HG03469 (cell line): ENCODE results near the gene FBXW5.

Source experiments
- ATAC-seq: cut with Tn5 transposase; IDR thresholded peaks from one replicate; pipeline ENCODE4 v1.9.1; 2021; ENCODE audit warnings: mild to moderate bottlenecking, moderate library complexity, moderate number of reproducible peaks; ENCODE audit not compliant: unreplicated experiment

The FBXW5 gene, protein sequence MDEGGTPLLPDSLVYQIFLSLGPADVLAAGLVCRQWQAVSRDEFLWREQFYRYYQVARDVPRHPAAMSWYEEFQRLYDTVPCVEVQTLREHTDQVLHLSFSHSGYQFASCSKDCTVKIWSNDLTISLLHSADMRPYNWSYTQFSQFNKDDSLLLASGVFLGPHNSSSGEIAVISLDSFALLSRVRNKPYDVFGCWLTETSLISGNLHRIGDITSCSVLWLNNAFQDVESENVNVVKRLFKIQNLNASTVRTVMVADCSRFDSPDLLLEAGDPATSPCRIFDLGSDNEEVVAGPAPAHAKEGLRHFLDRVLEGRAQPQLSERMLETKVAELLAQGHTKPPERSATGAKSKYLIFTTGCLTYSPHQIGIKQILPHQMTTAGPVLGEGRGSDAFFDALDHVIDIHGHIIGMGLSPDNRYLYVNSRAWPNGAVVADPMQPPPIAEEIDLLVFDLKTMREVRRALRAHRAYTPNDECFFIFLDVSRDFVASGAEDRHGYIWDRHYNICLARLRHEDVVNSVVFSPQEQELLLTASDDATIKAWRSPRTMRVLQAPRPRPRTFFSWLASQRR

DNA sequence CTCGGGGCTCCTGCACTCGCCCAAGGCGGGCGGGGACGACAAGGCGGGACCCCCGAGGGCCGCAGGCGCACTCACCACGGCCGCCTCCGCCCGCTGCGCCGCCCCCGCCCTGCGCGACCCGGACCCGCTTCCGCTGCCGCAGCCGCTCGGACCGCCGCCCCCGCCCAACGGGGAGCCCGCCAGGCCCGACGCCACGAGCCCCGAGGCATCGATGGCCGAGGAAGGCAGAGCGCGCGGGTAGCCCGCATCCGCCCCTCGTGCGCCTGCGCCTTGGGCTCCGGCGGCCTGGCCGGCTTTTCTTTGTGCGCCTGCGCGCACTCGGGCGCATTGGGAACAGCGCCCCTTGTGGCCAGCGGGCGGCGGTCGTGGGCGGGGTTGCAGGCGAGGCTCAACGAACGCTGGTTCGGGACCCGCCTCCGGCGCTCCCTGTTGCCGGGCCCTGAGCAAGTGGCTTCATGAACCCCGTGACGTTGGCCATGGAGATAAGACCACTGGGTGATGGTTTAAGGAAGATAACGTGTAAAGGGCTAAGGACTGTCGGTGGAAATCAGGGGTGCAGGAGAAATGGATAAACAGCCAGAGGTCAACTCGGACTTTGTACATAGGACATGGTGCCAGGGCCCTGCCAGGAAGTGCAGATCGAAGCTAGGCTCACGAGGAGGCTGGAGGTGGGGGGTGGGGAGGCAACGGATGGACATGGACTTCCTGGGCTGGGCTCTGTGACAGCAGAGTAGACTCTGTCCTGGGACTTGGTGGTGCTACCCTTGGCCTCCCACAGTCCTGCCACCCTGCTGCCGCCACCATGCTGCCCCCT lies at the start of gene FBXW5, which contains the start of gene C8G:
FBXW5 (minus strand) TSS at position 220 of the 814 bp plus-strand sequence. CDS start 655 bp downstream, outside the sequence.
C8G (plus strand) TSS at position 725 of the 814 bp plus-strand sequence; CDS start at position 803, 78 bp downstream.
- ATAC-seq = peak; percentile 60

DNA sequence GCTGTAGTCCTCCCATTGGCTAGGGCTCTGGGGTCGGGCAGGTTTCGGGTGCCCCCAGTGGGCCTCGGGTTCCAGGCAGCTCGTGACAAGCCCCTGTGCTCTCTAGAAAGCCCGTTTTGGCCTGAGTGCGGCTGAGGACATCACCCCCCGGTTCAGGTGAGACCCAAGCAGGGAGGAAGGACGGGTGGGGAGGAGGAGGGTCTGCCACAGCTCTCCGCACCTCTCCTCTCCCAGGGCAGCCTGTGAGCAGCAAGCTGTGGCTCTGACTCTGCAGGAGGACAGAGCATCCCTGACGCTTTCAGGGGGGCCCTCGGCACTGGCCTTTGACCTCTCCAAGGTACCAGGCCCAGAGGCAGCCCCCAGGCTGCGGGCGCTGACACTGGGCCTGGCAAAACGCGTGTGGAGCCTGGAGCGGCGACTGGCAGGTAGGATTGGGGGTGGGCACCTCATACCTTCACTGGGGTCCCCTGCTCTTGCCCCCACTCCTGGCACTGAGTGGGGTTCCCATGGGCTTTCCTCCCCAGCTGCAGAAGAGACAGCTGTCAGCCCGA lies 48.4 kb upstream of the FBXW5 start:
- ATAC-seq = no peak

DNA sequence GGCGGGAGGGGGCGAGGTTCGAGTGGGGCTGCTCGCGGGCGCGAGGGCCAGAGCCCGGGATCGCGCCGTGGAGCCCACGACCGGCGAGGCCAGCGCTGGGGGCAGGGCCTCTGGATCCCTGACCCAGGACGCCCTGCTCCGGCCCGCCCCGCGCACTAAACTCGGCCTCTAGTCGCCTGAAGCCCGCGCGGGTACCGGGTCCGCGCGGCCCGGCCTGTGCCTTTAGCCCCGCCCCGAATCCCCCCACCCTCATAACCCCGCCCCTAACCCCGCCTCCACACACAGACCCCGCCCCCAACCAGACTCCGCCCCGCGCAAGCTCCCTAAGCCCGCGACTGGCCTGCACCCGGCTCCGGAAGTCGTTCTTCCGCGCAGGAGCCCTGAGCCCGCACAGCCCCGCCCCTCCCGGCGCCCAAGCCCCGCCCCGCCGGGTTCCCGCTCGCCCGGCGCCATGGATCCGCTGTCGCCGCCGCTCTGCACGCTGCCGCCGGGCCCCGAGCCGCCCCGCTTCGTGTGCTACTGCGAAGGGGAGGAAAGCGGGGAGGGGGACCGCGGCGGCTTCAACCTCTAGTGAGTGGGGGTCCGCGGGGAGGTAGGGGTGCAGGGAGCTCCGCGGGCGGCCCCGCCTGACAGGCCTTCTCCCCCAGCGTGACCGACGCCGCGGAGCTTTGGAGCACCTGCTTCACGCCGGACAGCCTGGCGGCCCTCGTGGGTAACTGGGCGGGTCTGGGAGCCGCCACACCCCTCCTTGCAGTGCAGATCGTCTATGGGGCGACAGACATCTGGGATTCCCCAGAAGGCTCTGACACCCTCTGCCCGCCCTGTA lies 47.7 kb upstream of the FBXW5 start, which contains the start of gene PAXX:
PAXX (plus strand) TSS at position 430 of the 826 bp plus-strand sequence; CDS start at position 452, 22 bp downstream.
- ATAC-seq = peak; percentile 47

DNA sequence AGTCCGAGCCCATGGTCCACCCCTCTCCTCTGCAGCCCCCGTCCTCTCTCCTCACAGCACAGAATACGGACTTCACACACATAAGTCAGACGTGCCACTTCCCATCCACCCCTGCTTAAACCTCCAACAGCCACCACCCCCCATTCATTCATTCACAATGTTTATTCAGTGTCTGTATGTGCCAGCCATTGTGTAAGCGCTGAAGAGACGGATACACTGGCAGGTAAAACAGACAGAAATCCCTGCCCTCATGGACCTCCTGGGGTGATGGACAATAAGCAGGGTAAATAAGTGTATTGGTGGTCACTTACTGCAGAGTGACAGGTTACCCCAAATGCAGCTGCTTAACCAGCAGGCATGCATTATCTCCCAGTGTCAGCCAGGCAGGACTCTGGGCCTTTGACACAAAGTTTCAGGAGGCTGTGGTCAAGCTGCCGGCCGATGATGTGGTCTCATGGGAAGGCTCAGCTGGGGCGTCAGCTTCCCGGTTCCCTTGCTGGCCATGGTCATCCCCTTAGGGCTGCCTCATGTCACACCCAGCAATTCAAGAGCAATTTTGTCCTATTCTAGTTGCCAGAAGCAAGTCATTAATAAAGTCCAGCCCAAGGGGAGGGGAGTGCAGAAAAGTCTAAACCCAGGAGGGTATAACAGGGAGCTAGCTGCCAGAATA lies 45.8 kb upstream of the FBXW5 start:
- no peak for ATAC-seq

DNA sequence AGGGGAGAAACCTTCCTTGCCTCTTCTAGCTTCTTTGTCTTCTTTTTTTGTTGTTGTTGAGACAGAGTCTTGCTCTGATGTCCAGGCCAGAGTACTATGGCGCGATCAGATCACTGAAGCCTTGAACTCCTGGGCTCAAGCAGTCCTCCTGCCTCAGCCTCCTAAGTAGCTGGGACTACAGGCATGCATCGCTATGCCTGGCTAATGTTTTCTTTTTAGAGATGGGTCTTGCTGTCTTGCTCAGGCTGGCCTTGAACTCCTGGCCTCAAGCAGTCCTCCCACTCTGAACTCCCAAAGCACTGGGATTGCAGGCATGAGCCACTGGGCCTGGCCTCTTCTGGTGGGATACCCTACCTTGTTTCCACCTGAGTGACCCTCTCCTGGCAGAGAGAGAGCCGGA lies 44.3 kb upstream of the FBXW5 start:
- no peak for ATAC-seq

DNA sequence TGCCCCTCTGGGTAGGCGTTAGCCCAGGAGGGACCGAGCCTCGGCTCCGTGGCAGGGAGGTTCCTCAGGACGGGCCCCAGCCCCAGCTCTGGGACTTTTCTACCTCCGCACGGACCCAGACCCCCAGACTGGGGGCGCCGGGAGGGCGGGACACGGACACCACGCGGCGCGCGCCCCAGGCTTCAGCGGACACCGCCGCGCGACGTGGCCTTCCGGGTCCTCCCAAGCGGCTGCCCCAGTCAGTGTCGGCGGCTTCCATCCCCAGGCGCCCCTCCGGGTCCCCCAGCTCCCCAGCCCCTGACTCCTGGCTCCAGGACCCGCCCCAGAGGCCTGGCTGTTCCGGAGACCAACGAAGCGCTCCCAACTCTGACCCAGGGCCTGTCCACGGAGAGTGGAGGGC lies 41.3 kb upstream of the FBXW5 start:
- ATAC-seq = no peak

DNA sequence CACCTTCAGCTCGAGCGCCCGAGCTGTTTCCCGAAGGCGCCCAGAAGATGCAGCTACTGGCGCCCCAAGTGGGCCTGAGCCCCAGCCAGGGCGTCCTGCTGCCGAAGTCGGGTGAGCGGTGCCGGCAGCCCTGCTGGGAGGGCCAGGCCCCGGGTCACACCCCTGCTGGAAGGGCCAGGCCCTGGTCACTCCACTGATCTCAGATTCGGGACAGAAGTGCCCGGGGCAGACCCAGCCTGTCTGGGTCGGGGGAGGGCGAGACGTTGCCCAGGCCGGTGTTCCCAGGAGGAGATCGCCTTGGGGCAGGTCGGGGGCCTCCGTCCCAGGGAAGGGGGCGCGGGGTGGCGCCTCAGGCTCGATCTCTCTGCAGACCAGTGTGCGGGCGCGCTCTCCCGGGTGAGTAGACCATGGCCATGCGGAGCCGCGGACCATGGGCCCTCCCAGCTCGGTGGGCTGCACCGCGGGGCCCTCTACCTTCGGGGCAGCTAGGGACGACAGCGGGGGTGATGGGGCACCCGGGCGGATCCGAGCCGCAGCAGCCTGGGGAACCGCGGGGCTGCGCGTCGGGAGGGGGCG lies 40.6 kb upstream of the FBXW5 start:
- no peak for ATAC-seq

DNA sequence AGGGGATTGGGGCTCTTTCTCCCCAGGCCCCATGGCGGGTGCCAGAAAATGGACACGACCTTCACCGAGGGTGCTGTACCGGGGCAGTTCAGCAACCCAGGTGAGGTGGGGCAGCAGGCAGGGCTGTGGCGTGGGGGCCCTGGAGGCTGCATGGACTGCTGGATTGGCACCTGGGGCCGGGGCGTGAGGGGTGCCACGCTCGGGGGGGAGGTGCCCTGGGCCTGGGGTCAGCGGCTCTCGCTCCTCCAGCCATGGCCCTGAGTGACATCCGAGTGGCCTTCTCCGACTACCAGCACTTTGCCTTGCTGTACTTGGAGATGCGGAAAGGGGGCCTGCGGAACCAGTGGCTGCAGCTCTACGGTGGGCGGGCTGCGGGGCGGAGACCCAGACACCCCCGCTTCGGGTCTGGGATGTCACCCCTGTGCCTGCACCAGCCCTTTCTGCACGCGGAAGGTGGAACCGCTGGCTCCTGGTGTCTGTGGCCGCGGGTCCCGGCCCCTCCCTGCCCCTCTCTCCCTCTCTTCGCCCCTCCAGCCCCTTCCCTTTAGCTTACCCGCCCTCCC lies 40.0 kb upstream of the FBXW5 start:
- ATAC-seq = no peak

DNA sequence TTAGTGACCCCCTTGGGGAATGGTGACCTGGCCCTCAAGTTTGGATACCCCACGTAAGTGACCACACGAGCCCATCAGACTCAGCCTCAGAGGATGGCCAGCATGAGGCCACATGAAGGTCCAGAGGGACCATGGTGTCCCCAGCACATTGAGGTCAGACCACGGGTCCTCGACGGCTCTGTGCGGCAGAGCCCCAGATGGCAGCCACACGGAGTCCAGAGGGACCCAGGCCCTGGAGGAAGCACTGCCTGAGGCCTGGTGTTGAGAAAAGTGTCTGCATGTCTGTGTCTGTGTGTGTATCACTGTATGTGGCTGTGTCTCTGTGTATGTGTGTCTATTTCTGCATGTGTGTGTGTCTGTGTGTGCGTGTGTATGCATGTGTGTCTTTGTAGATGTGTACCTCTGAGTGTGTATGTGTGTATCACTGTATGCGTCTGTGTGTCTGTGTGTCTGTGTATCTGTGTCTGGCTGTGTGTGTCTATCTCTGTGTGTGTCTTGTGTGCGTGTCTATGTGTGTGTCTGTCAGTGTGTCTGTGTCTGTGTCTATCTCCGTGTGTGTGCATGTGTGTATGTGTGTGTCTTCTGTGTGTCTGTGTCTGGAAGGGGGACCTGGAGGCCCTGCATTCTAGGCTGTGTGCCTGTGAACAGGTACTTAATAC lies 39.2 kb upstream of the FBXW5 start:
- no peak for ATAC-seq

DNA sequence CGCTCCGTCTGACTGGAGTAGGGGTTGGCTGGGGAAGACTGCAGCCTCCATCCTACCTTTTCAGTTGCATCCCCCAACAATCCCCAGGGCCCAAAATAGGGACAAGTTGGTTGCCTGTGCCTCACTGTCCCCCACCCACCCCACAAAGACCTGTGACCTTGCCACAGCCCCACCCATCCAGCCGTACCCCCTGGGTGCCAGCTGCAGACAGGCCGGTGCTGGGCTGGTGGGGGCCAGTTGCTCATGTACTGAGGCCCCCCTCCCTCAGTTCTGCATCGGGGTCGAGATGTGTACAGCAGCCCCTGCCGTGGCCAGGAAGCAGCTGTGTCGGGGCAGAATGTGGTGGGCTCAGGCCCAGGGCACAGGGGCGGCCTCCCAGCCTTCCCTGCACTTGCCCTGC lies 38.6 kb upstream of the FBXW5 start:
- ATAC-seq = no peak

DNA sequence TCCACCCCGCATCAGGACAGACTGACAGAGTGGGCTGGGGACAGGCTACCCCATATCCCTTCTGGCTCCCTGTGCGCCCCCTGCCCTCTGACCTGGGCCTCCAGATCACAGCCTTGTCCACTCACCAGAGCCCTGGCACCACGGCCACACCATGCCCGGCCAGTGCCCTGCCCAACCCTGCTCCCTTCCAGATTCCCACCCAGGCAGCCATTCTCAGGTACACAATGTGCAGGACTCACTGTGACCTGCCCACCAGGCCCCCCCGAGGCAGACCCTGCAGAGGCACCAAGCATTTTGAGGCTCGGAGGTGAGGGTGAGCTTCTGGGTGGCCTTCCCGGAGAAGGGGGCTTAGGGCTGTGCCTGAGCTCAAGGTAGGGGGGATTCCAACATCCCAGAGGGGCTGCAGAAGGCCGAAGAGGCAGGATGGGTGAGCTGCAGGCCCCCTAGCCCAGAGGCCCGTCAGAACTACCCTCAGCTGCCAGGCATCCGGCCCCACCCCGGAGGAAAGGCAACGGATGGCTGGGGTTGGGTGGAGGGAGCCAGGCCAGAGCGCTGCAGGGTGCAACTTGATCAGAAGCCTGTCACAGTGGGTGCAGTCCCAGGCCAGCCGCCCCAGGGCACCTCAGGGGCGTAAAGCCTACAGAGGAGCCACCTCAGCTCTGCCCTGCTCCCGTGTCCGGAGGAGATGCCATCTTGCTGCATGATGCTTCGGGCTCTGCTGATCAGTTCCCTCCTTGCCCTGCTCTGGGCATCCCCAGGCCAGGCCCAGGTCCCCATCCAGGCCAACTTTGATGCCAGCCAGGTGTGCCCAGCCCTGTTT lies 37.9 kb upstream of the FBXW5 start, which contains the start of gene LCNL1:
LCNL1 (plus strand) TSS at position 762 of the 820 bp plus-strand sequence. CDS start 594 bp downstream, outside the sequence.
- no peak for ATAC-seq

DNA sequence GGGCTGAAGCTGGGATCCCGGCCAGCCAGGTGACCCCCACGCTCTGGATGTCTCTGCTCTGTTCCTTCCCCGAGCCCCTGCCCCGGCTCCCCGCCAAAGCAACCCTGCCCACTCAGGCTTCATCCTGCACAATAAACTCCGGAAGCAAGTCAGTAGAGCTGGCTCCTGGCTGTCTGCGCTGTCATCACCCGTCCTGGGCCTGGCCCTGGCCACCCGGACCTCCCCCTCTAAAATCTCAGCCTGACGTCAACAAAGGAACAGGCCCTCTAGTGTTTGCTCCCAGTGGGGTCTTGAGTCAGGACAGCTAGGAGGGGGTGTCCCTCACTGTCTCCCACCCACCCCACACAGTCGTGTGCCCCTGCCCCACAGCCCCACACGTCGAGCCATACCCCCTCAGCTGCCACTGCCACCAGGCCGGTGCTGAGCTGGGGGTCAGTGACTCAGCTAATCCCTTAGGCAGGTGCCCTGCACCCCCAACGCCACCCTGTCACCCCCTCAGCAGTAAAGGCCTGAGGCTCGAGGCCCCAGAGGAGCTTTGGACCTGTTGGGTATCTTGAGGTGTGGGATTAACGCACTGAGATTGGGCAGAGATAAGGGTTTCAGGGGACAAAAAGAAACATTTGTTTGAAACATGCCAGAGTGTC lies 37.2 kb upstream of the FBXW5 start:
- no peak for ATAC-seq

DNA sequence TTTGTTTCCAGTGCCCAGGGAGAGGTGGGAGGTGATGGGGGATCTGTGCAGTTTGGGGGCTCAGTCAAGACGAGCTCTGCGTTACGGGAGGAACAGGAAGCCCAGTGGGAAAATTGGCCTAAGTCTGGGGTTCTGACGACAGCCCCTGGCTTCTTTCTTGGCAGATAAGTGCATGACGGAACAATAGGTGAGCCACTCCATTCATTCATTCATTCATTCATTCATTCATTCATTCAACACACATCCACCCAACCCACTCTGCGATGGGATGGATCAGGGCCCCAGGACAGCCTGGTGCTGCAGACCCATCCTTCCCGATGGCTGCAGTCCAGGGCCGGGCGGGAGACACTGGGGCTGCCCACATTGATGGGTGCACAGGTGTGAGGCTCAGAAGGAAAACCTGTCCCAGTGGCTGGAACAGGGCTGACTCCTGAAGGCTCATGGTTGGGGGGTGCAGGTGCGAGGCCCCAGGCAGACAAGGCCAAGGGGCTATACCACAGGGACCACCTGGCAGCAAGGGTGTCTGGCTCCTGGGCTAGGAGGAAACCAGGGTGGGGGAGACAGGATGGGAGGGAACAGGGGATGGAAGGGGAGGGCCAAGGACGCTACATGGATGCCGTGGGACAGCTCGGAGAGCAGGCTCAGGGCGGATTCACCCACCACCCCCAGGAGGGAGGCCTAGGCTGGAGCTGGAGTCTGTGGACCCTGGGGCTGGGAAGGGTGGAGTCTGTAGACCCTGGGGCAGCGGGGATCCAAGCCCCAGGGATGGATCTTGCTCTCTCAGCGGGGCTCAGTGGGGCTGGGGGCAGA lies 36.3 kb upstream of the FBXW5 start:
- ATAC-seq = no peak

DNA sequence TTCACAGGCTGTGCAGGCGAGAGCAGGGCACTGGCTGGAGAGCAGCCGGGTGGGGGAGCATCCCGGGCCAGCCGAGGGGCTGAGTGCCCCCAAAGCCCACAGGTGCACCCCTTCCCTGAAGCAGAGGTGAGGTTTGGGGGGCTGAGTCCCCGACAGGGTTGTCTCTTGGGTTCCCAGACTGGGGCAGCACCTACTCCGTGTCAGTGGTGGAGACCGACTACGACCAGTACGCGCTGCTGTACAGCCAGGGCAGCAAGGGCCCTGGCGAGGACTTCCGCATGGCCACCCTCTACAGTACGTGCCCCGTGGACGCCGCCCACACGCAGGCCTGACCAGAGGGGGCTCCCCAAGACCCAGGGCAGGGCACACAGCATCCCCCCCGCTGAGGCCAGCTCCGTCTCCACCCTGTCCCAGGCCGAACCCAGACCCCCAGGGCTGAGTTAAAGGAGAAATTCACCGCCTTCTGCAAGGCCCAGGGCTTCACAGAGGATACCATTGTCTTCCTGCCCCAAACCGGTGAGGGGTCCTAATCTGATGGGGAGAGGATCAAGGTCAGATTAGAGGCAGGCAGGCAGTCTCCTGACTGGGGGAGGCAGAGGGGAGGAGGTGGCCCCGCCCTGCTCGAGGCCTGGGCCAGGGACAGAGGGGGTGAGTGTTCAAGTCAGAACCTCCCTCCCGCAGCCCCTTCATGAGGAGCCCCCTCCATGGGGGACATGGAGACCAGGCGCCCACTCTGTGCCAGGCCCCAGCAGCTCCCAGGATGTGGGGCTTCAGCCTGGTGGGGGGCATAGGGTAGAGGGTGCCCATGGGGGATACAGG lies 35.4 kb upstream of the FBXW5 start:
- no peak for ATAC-seq

DNA sequence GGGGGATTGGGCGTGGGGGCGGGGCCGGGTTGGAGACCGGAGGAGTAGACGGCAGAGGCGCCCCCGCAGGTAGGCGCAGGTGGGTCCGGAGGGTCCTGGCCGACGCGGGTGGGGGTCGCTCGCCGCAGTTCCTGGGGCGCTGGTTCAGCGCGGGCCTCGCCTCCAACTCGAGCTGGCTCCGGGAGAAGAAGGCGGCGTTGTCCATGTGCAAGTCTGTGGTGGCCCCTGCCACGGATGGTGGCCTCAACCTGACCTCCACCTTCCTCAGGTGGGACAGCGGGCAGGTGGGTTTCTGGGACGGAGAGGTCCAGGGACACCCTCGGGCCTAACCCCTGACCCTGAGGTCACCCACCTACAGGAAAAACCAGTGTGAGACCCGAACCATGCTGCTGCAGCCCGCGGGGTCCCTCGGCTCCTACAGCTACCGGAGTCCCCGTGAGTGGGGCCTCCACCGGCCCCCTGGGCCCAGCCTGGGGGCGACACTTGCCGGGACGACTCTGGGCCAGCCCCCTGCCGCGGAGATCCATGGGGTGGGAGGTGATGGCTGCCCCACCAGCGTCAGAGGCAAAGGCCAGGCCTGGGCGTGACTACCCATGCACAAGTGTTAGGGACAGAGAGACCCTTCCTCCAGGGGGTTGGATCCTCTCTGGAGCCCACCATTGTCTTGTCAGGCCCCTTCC lies 34.5 kb upstream of the FBXW5 start:
- no peak for ATAC-seq
